Measurements from ENCODE around the gene FCRLA.
"Not testable (repeated sequence)": the region's sequence is repeated elsewhere in the genome, so short reads cannot be mapped to it uniquely, and the experiment has no call there.

FCRLA gene

GRCh38 chr1:161705537-161705936 is 1.5 kb upstream of the FCRLA start:
- no peak for DNase-seq (ENCODE audit: low spot score)

GRCh38 chr1:161706113-161706481 is 932 bp upstream of the FCRLA start:
- no peak for DNase-seq (ENCODE audit: low spot score)

GRCh38 chr1:161707503-161707902 is 474 bp downstream of the FCRLA start:
- no peak for DNase-seq (ENCODE audit: low spot score)

GRCh38 chr1:161709373-161709772 is 2.3 kb downstream of the FCRLA start:
- no peak for DNase-seq (ENCODE audit: low spot score)

GRCh38 chr1:161710560-161710959 is 3.5 kb downstream of the FCRLA start:
- no peak for DNase-seq (ENCODE audit: low spot score)

GRCh38 chr1:161718559-161719324 is 11.7 kb downstream of the FCRLA start:
- no peak for DNase-seq (ENCODE audit: low spot score)

- DNase-seq (ENCODE audit: low spot score) = no peak
Observed at GRCh38 chr1:161719325-161719611, 12.2 kb downstream of the FCRLA start.

- DNase-seq (ENCODE audit: low spot score) = no peak
Observed at GRCh38 chr1:161720422-161720821, 13.4 kb downstream of the FCRLA start.

- DNase-seq (ENCODE audit: low spot score) = no peak
Observed at GRCh38 chr1:161720956-161721737, 14.1 kb downstream of the FCRLA start, which contains the start of gene FCRLB. TSS of gene FCRLB (plus strand) at chr1:161721544. CDS start at chr1:161722673, 1,129 bp downstream.

- DNase-seq (ENCODE audit: low spot score) = peak; percentile 86
Observed at GRCh38 chr1:161721738-161722343, 14.8 kb downstream of the FCRLA start.

- DNase-seq (ENCODE audit: low spot score) = no peak
Observed at GRCh38 chr1:161722406-161722805, 15.4 kb downstream of the FCRLA start.

GRCh38 chr1:161723459-161724141 is 16.6 kb downstream of the FCRLA start:
- DNase-seq (ENCODE audit: low spot score) = no peak

GRCh38 chr1:161725258-161725907 is 18.4 kb downstream of the FCRLA start:
- not testable (repeated sequence) for DNase-seq (ENCODE audit: low spot score)

GRCh38 chr1:161725908-161726472 is 19.0 kb downstream of the FCRLA start:
- peak; percentile 45 for DNase-seq (ENCODE audit: low spot score)

- peak; percentile 68 for DNase-seq (ENCODE audit: low spot score)
Observed at GRCh38 chr1:161726473-161727255, 19.6 kb downstream of the FCRLA start.

- peak; percentile 46 for DNase-seq (ENCODE audit: low spot score)
Observed at GRCh38 chr1:161727256-161727924, 20.4 kb downstream of the FCRLA start.

GRCh38 chr1:161728376-161729226 is 21.6 kb downstream of the FCRLA start:
- DNase-seq (ENCODE audit: low spot score) = no peak

- peak; percentile 28 for DNase-seq (ENCODE audit: low spot score)
Observed at GRCh38 chr1:161730050-161730564, 23.1 kb downstream of the FCRLA start.

- DNase-seq (ENCODE audit: low spot score) = no peak
Observed at GRCh38 chr1:161731241-161731640, 24.2 kb downstream of the FCRLA start.

Measured in hepatic stellate cell (primary cell).